ENCODE measurements around the gene CBX8.

- no peak for TF ChIP-seq CTCF (IDR thresholded peaks at IDR 0.05)
- TF ChIP-seq CBX8 (IDR thresholded peaks at IDR 0.05) = no peak
- TF ChIP-seq, protein P1, sequence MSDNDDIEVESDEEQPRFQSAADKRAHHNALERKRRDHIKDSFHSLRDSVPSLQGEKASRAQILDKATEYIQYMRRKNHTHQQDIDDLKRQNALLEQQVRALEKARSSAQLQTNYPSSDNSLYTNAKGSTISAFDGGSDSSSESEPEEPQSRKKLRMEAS (IDR thresholded peaks at IDR 0.05) = no peak; the same call in 1 of the 2 replicates
- TF ChIP-seq POLR2A (IDR thresholded peaks at IDR 0.05; ENCODE audit: low read length) = peak; percentile 37
- no peak for TF ChIP-seq SMC3 (IDR thresholded peaks at IDR 0.05)
- no peak for TF ChIP-seq EP300 (IDR thresholded peaks at IDR 0.05)
- no peak; a peak in 1 of 5 replicates for TF ChIP-seq JUN (IDR thresholded peaks at IDR 0.05)
- TF ChIP-seq, protein P2, sequence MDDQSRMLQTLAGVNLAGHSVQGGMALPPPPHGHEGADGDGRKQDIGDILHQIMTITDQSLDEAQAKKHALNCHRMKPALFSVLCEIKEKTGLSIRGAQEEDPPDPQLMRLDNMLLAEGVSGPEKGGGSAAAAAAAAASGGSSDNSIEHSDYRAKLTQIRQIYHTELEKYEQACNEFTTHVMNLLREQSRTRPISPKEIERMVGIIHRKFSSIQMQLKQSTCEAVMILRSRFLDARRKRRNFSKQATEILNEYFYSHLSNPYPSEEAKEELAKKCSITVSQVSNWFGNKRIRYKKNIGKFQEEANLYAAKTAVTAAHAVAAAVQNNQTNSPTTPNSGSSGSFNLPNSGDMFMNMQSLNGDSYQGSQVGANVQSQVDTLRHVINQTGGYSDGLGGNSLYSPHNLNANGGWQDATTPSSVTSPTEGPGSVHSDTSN (IDR thresholded peaks at IDR 0.05) = no peak
- TF ChIP-seq BHLHE40 (IDR thresholded peaks at IDR 0.05; ENCODE audit: low read depth, low read length) = no peak
- TF ChIP-seq CEBPB (IDR thresholded peaks at IDR 0.05) = no peak
Measured at GRCh38 chr17:79809530-79810129, 12.8 kb upstream of the CBX8 start.
